Peyer's patch (tissue), 4 donors: ENCODE measurements around the gene TAMALIN. TPM values are rescaled to one million over a fixed set of nuclear protein-coding genes. Genes with fewer than 3 reads are reported as not detected.

Experiments used
- DNase-seq, 3 donors: peaks; one replicate each; pipeline ENCODE4 v3.0.0-alpha.2; 2017 to 2019
- H3K27ac ChIP-seq, 4 donors: fragments of 200-600 bp; sonication (generic); one replicate each; pipeline ENCODE4 v1.5.1; 2016 to 2019
- H3K27me3 ChIP-seq, 2 donors: fragments of 200-600 bp; sonication (generic); one replicate each; pipeline ENCODE4 v1.5.1; 2019
- H3K36me3 ChIP-seq, 3 donors: fragments of 200-600 bp; sonication (generic); one replicate each; pipeline ENCODE4 v1.5.1; 2016 to 2019
- H3K4me1 ChIP-seq, 4 donors: fragments of 200-600 bp; sonication (generic); one replicate each; pipeline ENCODE4 v1.5.1; 2016 to 2019
- H3K4me3 ChIP-seq, 4 donors: fragments of 200-600 bp; sonication (generic); 1 replicate in 3 of 4; 2 replicates in 1 of 4; pipeline ENCODE4 v1.5.1; 2016 to 2019; ENCODE audit warnings: mild to moderate bottlenecking in 1 of 4
- H3K9me3 ChIP-seq, 4 donors: fragments of 200-600 bp; sonication (generic); one replicate each; pipeline ENCODE4 v1.5.1; 2016 to 2019; ENCODE audit warnings: mild to moderate bottlenecking in 1 of 4
- POLR2A ChIP-seq, 2 donors: fragments of 450-650 bp; IDR thresholded peaks; one replicate each; pipeline ENCODE4 v1.5.1; 2017; ENCODE audit warnings: antibody characterized with exemption in 2 of 2, mild to moderate bottlenecking in 2 of 2, moderate library complexity in 2 of 2
- total RNA-seq, 4 donors: library from RNA; depleted of rRNA; stranded (reverse); fragments of >200 nt; gene quantifications; one replicate each; pipeline ENCODE4 v1.1.0, GENCODE V29; 2016
- TF ChIP-seq, protein P1 (sequence below), 6 experiments: fragments of 450-650 bp in 4 of 6; fragments of 200-600 bp in 2 of 6; sonication (generic) in 1 of 6; IDR thresholded peaks; one replicate each; pipeline ENCODE4 v1.5.1; 2017 to 2019; ENCODE audit warnings: antibody characterized with exemption in 6 of 6, mild to moderate bottlenecking in 3 of 6, moderate library complexity in 1 of 6

Gene TAMALIN
- total RNA-seq, 4 donors from 2014 or later = 1.2 to 112 (median 16.2) TPM

DNA sequence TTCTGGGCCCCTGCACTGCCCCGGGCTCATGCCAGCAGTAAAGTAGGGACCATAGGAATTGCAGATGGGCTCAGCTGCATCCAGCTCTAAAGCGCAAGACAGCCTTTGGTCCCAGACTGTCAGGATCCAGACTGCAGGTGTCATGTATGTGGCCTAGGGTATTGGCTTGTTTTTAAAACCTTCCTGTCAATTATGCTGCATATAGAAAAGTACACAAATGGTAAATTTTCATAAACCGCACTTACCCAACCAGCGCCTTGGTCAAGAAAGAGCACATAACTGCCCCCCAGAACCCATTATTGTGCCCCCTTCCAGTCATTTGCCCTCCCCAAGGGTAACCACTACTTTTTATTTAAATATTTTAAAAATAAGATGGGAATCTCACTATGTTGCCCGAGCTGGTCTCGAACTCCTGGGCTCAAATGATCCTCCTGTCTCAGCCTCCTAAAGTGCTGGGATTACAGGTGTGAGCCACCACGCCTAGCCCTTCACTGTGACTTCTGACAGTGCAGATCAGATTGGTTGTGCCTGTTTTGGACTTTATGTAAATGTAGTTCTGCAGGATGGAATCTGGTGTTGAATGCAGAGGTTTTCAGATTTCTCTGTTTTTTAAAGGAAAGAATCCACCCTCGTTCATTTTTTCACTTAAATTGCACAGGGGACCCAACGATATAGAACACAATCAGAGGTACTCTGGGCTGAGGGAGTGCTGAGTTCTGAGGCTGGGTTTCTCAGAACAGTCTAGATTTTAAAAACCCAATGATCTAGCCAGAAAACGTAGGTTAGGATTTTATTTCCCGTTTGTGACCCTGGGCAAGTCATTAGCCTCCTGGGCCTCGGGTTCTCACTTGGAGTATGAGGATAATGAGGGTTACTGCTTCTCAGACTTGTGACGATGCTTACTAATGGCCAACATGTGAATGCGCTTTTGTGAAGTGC, 51.2 kb downstream of the TAMALIN start:
- TF ChIP-seq POLR2A (IDR thresholded peaks at IDR 0.05) = no peak
- TF ChIP-seq, protein P1, sequence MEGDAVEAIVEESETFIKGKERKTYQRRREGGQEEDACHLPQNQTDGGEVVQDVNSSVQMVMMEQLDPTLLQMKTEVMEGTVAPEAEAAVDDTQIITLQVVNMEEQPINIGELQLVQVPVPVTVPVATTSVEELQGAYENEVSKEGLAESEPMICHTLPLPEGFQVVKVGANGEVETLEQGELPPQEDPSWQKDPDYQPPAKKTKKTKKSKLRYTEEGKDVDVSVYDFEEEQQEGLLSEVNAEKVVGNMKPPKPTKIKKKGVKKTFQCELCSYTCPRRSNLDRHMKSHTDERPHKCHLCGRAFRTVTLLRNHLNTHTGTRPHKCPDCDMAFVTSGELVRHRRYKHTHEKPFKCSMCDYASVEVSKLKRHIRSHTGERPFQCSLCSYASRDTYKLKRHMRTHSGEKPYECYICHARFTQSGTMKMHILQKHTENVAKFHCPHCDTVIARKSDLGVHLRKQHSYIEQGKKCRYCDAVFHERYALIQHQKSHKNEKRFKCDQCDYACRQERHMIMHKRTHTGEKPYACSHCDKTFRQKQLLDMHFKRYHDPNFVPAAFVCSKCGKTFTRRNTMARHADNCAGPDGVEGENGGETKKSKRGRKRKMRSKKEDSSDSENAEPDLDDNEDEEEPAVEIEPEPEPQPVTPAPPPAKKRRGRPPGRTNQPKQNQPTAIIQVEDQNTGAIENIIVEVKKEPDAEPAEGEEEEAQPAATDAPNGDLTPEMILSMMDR (IDR thresholded peaks at IDR 0.05) = no peak
- no peak overlapping the region for H3K4me3 ChIP-seq
- H3K9me3 ChIP-seq = no peaks in the 10 kb centered on the region
- no peak for DNase-seq
- no peaks in the 10 kb centered on the region for H3K27me3 ChIP-seq
- H3K27ac ChIP-seq = no peak overlapping the region
- H3K36me3 ChIP-seq = peaks cover 0 to 47% (median 0%) of the 10 kb centered on the region in 3 donors
- peaks cover 0 to 14% (median 0%) of the 10 kb centered on the region in 4 donors for H3K4me1 ChIP-seq

- Histone ChIP-seq H3K9me3 (no peaks in the 10 kb centered on the region), H3K4me1 (peaks cover 0 to 6% (median 0%) of the 10 kb centered on the region in 4 donors), H3K27ac (no peak overlapping the region), H3K4me3 (no peak overlapping the region), H3K27me3 (no peaks in the 10 kb centered on the region), H3K36me3 (peaks cover 0 to 47% (median 0%) of the 10 kb centered on the region in 3 donors)
- TF ChIP-seq POLR2A (IDR thresholded peaks at IDR 0.05) = no peak
- TF ChIP-seq, protein P1 (IDR thresholded peaks at IDR 0.05) = no peak
- DNase-seq = no peak
Observed at GRCh38 chr12:52058631-52059361, 52.0 kb downstream of the TAMALIN start.

DNA sequence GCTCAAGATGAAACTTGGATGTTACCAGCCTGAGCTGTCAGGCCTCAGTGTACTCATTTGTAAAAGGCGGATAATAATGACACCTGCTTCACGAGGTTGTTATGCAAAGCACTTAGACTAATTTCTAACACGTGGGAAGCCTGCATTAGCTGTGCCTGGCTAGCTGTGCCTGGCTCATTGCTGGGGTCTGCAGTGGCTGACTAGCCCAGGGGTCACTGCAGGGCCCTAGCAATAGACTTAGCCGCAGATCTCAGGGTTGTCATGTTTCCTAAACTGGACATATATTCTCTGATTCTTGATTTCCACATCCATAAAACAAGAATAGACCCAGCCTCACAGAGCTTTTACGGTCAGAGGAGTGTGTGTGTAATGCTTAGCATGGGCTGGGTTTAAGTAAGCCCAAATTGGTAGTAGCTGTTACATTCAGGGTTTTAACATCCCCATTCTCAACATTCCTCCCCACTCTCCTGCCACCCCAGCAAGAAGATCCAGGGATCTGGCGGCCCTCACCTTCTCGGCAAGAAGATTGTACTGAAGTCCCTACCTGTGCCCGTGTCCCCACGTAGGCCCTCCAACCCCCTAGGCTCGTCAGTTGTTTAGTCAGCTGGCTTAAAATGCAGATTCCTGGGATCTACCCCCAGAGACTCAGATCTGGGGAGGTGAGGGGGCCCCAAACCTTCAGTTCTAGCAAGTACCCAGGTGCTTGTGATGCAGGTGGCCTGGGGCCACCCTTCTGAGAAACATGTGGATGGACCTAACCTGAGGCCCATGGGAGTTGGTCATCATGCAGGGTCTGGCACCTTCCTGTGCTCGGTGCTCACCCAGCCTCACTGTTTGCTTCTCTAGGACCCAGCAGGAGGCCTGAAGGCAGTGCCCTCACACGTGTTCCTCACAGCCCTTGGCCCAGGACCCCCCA, 53.1 kb downstream of the TAMALIN start:
- Histone ChIP-seq H3K36me3 (peaks cover 0 to 40% (median 0%) of the 10 kb centered on the region in 3 donors), H3K27ac (no peak overlapping the region), H3K4me3 (no peak overlapping the region), H3K9me3 (no peaks in the 10 kb centered on the region), H3K27me3 (no peaks in the 10 kb centered on the region), H3K4me1 (no peaks in the 10 kb centered on the region)
- no peak for DNase-seq
- no peak for TF ChIP-seq POLR2A (IDR thresholded peaks at IDR 0.05)
- TF ChIP-seq, protein P1 (IDR thresholded peaks at IDR 0.05) = no peak

GRCh38 chr12:52060498-52061177, 53.9 kb downstream of the TAMALIN start:
- TF ChIP-seq, protein P1 (IDR thresholded peaks at IDR 0.05) = no peak
- TF ChIP-seq POLR2A (IDR thresholded peaks at IDR 0.05) = no peak
- Histone ChIP-seq H3K4me3 (no peak overlapping the region), H3K36me3 (peaks cover 0 to 32% (median 0%) of the 10 kb centered on the region in 3 donors), H3K4me1 (no peaks in the 10 kb centered on the region), H3K27ac (no peak overlapping the region), H3K27me3 (no peaks in the 10 kb centered on the region), H3K9me3 (no peaks in the 10 kb centered on the region)
- no peak for DNase-seq
